ENCODE measurements around the gene PGS1.

Gene PGS1

GRCh38 chr17:78387977-78388941 lies 9.8 kb downstream of the PGS1 start:
- no peak for DNase-seq (ENCODE audit: low read depth in 3 of 3)

DNA sequence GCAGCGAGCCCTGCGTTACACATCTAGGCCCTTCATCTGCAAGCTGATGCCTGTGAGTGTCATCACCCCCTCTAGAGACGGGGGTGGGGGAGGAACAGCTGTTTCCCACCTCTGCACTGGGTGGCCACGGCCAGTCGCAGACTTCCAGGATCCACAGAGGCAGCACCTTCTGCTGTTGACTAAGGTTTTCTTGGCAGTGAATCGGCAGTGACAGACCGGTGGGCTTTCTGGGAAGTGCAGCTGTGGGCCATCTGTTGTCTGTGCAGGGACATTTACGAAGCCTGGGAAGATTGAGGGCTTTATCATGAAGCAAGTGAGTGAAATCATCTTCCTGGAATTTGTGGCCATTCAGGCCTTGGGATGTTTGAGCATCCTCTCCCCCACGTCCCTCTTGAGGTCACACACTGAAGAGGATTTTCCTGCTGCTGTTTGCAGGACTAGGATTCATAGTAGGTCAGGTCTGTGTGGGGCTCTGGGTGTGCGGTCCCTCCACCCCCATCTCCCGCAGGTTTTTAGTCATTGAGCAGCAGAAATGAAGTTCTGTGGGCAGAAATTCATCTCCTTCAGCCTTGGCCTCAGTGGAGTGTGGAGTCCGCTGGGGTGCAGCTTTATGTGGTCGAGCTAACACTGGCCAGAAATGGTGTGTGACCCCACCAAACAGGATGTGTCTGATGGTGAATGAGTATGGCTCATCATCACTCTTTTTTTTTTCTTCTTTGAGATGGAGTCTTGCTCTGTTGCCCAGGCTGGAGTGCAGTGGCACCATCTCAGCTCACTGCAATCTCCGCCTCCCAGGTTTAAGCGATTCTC lies 12.0 kb downstream of the PGS1 start:
- DNase-seq (ENCODE audit: low read depth in 3 of 3): no peak

DNA sequence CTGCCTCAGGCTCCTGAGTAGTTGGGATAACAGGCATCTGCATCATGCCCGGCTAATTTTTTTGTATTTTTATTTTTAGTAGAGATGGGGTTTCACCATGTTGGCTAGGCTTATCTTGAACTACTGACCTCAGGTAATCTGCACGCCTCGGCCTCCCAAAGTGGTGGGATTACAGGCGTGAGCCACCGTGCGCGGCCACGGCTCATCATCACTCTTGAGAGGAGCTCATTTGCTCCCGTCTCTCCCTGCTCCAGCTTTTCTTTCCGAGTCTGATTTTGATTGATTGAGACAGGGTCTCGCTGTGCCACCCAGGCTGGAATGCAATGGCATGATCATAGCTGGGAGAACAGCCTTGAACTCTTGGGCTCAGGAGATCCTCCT lies 12.6 kb downstream of the PGS1 start:
- no peak for DNase-seq (ENCODE audit: low read depth in 3 of 3)

DNA sequence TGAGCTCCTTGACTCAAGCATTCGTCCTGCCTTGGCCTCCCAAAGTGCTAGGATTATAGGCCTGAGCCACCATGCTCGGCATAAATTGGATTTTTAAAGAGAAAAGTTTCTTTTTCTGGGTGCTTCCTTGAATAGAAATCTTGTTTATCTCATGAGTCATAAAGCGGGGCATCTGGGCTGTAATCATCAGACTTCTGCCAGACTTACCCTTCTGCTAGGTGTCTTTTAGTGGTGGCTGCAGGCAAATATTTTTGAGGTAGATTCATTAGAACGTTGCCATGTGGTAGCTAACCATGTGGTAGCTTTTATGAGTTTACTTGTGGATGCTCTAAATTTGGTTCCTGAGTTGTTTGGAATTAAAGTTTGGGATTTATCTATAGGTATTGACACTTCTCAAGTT lies 13.4 kb downstream of the PGS1 start:
- DNase-seq (ENCODE audit: low read depth in 3 of 3): no peak

DNA sequence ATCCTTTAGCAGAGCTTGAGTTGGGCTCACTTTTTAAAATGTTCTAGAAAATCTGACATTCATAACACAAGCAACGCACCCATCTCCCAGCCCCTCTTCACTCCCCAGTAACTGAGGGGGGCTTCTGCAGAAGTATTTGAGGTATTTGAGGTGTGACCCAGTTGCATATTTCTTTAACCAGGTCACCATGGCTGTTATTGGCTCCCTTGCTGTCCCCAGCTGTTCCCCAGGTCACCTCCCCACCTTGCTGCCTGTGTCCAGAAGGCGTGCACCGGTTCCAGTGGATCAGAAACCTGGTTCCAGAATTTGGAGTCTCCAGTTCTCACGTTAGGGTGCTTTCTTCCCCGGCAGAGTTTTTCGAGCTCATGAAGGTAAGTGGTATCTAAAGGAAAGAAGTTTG lies 13.8 kb downstream of the PGS1 start:
- DNase-seq (ENCODE audit: low read depth in 3 of 3): no peak

GRCh38 chr17:78393575-78393974 lies 15.1 kb downstream of the PGS1 start:
- no peak for DNase-seq (ENCODE audit: low read depth in 3 of 3)

- no peak for DNase-seq (ENCODE audit: low read depth in 3 of 3)
These were observed 15.8 kb downstream of the PGS1 start for GRCh38 chr17:78394209-78394608.

DNA sequence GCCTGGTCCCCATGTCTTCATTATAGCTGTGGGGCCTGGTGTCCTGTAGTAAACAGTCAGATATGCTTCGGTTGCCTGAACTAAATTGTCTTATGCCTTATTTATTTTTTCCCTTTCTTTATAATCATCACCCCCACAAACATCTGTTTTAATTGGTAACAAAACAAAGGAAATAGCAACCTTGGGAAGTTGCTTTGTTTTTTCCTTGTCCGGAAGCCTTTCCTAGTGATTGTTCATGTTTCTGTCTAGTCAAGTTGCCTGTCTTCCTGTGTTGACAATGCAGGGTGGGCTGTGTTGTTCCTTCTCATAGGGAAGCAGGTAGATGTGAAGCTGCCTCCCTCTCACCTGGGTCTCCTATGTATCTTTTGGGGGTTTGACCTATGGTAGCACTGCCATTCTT lies 16.7 kb downstream of the PGS1 start:
- DNase-seq (ENCODE audit: low read depth in 3 of 3): no peak

GRCh38 chr17:78396441-78397337 lies 18.2 kb downstream of the PGS1 start:
- DNase-seq (ENCODE audit: low read depth in 3 of 3): no peak

GRCh38 chr17:78397681-78398101 lies 19.2 kb downstream of the PGS1 start:
- DNase-seq (ENCODE audit: low read depth in 3 of 3): no peak

DNA sequence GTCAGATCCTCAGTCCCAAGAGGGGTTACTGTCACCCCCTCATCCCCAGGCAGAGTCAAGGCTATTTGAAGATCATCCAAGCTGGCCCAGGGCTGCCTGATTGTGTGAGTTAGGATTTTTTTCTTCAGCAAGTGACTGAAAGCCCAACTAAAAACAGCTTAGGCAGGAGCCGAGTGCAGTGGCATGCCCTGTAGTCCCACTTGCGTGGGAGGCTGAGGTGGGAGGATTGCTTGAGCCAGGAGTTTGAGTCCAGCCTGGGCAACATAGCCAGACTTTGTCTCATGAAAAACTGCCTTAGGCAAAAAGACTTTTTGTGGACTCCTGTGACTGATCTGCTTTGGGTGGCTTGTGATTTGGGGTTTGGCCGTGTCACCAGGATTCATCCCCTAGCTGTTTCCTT lies 19.9 kb downstream of the PGS1 start:
- DNase-seq (ENCODE audit: low read depth in 3 of 3): no peak

GRCh38 chr17:78399028-78399692 lies 20.7 kb downstream of the PGS1 start:
- DNase-seq (ENCODE audit: low read depth in 3 of 3): no peak

GRCh38 chr17:78399693-78400144 lies 21.3 kb downstream of the PGS1 start:
- no peak for DNase-seq (ENCODE audit: low read depth in 3 of 3)

DNA sequence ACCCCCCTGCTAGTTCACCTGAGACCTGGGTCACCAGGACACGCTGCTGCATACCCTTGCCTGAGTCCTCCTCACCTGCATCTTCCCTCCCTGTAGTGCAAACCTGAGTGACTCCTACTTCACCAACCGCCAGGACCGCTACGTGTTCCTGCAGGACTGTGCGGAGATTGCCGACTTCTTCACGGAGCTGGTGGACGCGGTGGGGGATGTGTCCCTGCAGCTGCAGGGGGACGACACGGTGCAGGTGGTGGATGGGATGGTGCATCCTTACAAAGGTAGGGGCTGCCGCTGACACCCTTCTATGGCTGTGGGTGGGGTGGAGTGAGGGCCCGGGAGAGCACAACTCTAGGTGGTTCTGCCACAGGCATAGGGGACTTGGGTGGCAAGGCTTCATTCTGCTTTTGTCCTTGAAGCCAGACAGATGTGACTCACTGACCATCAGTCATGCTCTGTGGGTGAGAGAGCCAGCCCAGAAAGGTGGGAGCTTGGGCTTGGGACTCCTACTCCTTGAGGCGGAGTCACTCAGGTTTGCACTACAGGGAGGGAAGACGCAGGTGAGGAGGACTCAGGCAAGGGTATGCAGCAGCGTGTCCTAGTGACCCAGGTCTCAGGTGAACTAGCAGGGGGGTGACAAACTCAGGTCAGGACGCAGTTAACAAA lies 22.3 kb downstream of the PGS1 start:
- DNase-seq (ENCODE audit: low read depth in 3 of 3): no peak

DNA sequence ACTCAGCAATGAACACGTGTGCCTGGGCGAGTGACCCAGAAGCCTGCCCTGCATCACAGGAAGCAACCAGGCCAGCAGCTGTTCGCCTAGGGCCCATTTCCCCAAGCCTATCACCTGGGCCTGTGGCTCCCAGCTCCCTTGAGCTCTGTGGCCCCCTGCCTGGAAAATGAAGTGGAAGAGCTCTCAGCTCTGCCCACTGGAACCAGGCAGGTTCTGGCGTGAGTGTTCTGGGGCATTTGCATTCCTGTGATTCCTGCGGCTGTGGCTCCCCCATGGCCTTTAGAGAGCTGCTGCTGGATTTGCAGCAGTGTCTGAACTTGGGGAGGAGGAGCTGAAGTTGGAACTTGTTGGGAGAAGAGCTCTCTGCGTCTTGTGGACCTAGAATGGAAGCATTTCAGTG lies 22.8 kb downstream of the PGS1 start:
- DNase-seq (ENCODE audit: low read depth in 3 of 3): no peak

GRCh38 chr17:78401891-78402290 lies 23.4 kb downstream of the PGS1 start:
- DNase-seq (ENCODE audit: low read depth in 3 of 3): no peak

GRCh38 chr17:78403822-78404221 lies 25.4 kb downstream of the PGS1 start:
- no peak for DNase-seq (ENCODE audit: low read depth in 3 of 3)

DNA sequence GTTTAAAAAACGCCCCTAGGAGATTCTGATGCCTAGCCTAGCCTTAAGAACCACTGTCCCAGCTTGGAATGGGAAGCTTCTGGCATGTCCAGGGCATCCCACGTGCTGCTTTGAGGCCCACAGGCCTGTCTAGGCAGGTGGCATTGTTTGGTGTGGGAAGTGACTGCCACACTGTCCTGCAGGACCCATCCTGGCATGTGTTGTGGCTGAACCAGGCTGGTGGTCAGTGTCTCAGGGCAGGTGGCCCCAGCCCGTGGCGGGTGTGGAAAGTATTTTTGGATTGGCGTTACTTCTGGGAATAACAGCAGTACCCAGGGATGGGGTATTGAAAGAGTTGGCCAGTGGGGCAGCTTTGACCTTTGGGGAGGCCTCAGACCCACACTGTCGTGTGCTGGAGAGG lies 27.9 kb downstream of the PGS1 start:
- no peak for DNase-seq (ENCODE audit: low read depth in 3 of 3)

DNA sequence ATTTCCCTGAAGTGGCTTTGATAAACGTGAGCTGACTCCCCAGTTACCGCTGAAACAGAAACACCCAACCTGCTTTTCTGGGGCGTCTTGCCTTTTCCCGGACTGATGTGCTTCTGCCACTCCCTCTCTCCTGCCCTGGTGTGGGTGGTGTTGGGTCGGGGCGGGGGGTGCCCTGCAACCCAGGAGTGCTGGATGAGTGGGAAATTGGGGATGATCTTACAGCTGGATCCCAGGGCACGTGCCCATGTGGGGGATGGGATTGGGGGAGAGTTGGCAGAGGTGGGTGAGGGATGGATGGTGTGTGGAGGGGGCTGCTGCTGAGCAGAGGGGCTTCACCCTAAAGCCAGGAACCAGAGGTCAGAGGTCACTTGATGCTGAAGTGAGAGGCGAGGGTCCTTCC lies 28.5 kb downstream of the PGS1 start:
- no peak for DNase-seq (ENCODE audit: low read depth in 3 of 3)

- no peak for DNase-seq (ENCODE audit: low read depth in 3 of 3)
These were observed 29.0 kb downstream of the PGS1 start for GRCh38 chr17:78407387-78408000.

Data from stimulated activated CD4-positive, alpha-beta T cell treated with anti-CD3 and anti-CD28 coated beads, TNF-alpha, amount 100 ng/mL, for 4 hours (primary cell).